Naive thymus-derived CD8-positive, alpha-beta T cell (primary cell): ENCODE measurements around the gene BACH2. TPM values are rescaled to one million over a fixed set of nuclear protein-coding genes. Genes with fewer than 3 reads are reported as not detected.
A peak's percentile ranks its signal among the peaks of the same experiment; 100 is the strongest.
"Not testable (repeated sequence)": the region's sequence is repeated elsewhere in the genome, so short reads cannot be mapped to it uniquely, and the experiment has no call there.

Experiments used
- ATAC-seq, 2 donors: fragments of 150-1000 bp; cut with Tn5 transposase in 1 of 2; sonication (Bioruptor Pico), chemical (Tn5 transposase) in 1 of 2; 1 replicate in 1 of 2; 2 replicates in 1 of 2; pipeline ENCODE4 v1.10.0; 2021; ENCODE audit warnings: mild to moderate bottlenecking in 2 of 2, moderate library complexity in 2 of 2
- POLR2A ChIA-PET: fragments of 350-600 bp; sonication (Branson Sonifier 250); formaldehyde crosslinking; loops from one replicate; lab custom pipeline; 2021; ENCODE audit warnings: antibody characterized with exemption; lab: Charles Lee
- DNase-seq, 10 donors: peaks; one replicate each; pipeline versions ENCODE4 v3.0.0 to v3.0.0-alpha.2; 2020 to 2022
- H3K27ac Mint-ChIP-seq, 10 donors: one replicate each; pipeline ENCODE4 v1.8.0; 2020 to 2022; ENCODE audit warnings: mild to moderate bottlenecking in 10 of 10, mixed read lengths in 10 of 10, moderate library complexity in 4 of 10, inconsistent platforms in 1 of 10
- H3K27me3 Mint-ChIP-seq, 5 donors: one replicate each; pipeline ENCODE4 v1.8.0; 2021 to 2022; ENCODE audit warnings: mixed read lengths in 5 of 5
- H3K36me3 Mint-ChIP-seq, 3 donors: one replicate each; pipeline ENCODE4 v1.8.0; 2020 to 2022; ENCODE audit warnings: mixed read lengths in 3 of 3, mild to moderate bottlenecking in 2 of 3, inconsistent platforms in 1 of 3
- H3K4me1 Mint-ChIP-seq, 4 donors: one replicate each; pipeline ENCODE4 v1.8.0; 2021 to 2022; ENCODE audit warnings: mixed read lengths in 4 of 4
- H3K4me3 Mint-ChIP-seq, 10 donors: one replicate each; pipeline ENCODE4 v1.8.0; 2020 to 2022; ENCODE audit warnings: mild to moderate bottlenecking in 10 of 10, mixed read lengths in 10 of 10, moderate library complexity in 6 of 10, inconsistent platforms in 1 of 10
- H3K9me3 Mint-ChIP-seq, 9 donors: one replicate each; pipeline ENCODE4 v1.8.0; 2020 to 2022; ENCODE audit warnings: mixed read lengths in 9 of 9, mild to moderate bottlenecking in 3 of 9, inconsistent platforms in 1 of 9, moderate library complexity in 1 of 9
- polyA plus RNA-seq, 3 donors: library from polyadenylated mRNA; unstranded; fragments of 300-500 nt; fragmentation: Illumina TruSeq; gene quantifications; one replicate each; pipeline ENCODE4 v1.2.3, GENCODE V29; 2021
- total RNA-seq, 8 experiments: library from RNA in 2 of 8; stranded (reverse) in 2 of 8; gene quantifications; one replicate each; pipeline ENCODE4 v1.2.3 and lab custom pipeline; 2021 to 2026

BACH2 gene
- total and polyA plus RNA-seq, 5 experiments from 2014 or later, result 17.5 to 126 (median 29.3) TPM

DNA sequence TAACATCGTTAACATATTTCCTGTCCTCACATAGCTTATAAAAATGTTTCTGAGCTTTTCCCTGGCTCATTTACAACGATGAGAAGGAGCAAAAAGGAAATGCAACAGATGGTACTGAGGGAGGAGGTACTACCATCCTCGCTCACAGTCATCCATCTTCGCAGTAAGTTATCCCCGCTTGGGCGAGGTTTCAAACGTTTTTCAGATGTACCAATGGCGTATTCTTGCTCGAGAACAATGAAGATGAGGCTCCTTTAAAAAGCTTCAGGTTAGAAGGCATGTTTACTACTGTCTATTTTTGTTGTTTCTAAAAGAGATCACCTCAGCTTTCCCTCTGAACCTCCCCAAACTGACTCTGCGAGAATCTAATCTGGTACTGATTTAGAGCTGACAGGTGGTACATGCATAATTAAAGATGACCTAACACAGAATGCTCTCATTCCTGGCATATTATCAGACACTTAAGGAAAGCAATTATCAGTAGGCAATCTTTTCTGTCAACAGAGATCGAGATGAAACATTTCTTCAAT is 223.6 kb downstream of the BACH2 start:
- peaks cover 0 to 59% (median 7%) of the 10 kb centered on the region in 3 donors for H3K36me3 Mint-ChIP-seq

GRCh38 chr6:90072501-90072900 is 224.1 kb downstream of the BACH2 start:
- POLR2A ChIA-PET, result interaction anchor here (0.6 to 1.0 kb wide), 3 partner anchors 11 to 309 kb away, joined by 3 to 5 read pairs (median 5); no protein-coding TSS in a partner anchor
- peak; percentile 24 to 35 for ATAC-seq
- Mint-ChIP-seq H3K4me1 (peaks cover 55 to 98% (median 92%) of the 10 kb centered on the region in 4 donors), H3K27me3 (no peaks in the 10 kb centered on the region), H3K4me3 (peak overlapping the region; percentile 28 to 77 (median 66)), H3K36me3 (peaks cover 0 to 62% (median 7%) of the 10 kb centered on the region in 3 donors), H3K27ac (peak overlapping the region; percentile 74 to 90 (median 87)), H3K9me3 (no peaks in the 10 kb centered on the region)
- DNase-seq, result no peak

More for the DNA sequence above, 223.6 kb downstream of the BACH2 start:
- ATAC-seq (peak; percentile 53 to 74), DNase-seq (no peak)
- peaks cover 55 to 98% (median 93%) of the 10 kb centered on the region in 4 donors for H3K4me1 Mint-ChIP-seq
- POLR2A ChIA-PET, result interaction anchor here (0.6 to 1.0 kb wide), 3 partner anchors 10 to 310 kb away, joined by 3 to 5 read pairs (median 5); no protein-coding TSS in a partner anchor
- H3K27ac Mint-ChIP-seq, result peak overlapping the region; percentile 74 to 90 (median 87)
- H3K9me3 Mint-ChIP-seq, result no peaks in the 10 kb centered on the region
- H3K27me3 Mint-ChIP-seq, result no peaks in the 10 kb centered on the region
- H3K4me3 Mint-ChIP-seq, result peak overlapping the region; percentile 28 to 77 (median 66)

DNA sequence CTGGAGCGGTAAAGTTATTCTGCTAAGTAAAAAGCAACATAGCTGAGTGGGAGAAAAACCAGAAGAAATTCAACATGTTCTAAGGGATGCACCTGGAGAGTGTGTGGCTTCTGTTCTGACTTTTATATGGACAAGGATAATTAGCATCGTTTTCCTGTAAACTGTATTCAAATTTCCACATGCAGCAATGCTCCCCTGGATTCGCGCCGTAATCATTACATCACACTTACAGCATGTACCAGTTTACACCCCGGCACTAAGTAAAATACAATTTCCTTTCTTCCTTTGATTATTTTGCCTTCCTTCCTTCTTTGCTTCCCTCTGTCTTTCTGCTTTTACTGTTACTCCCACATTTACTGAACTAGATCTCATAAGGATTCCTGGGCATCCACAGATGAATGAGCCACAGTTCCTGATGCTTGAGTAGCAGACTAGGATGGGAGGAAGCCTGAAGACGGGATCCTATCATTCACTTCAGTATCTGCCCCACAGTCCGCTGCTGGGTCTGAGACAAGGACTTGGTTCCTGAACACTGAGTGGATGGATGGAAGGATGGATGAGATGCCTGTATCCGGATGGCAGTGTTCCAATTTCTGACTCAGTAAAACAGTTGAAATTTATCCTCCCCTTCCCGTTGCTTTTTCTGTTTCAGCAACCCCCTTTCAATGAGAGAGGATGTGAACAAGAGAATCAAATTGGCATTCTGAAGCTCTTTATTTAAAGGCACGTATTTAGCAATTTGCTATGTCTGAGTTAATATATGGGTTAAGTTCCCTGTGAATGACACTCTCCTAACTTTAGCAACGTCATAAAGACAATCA is 227.7 kb downstream of the BACH2 start:
- Mint-ChIP-seq H3K9me3 (no peaks in the 10 kb centered on the region), H3K27me3 (no peaks in the 10 kb centered on the region), H3K27ac (peak overlapping the region; percentile 40 to 82 (median 52)), H3K4me3 (peak overlapping the region in 6 of 10 donors; percentile 3 to 70 (median 32)), H3K4me1 (peaks cover 58 to 86% (median 83%) of the 10 kb centered on the region in 4 donors), H3K36me3 (peaks cover 6 to 65% (median 19%) of the 10 kb centered on the region in 3 donors)
- POLR2A ChIA-PET, result no interaction called here
- ATAC-seq (no peak), DNase-seq (no peak)

DNA sequence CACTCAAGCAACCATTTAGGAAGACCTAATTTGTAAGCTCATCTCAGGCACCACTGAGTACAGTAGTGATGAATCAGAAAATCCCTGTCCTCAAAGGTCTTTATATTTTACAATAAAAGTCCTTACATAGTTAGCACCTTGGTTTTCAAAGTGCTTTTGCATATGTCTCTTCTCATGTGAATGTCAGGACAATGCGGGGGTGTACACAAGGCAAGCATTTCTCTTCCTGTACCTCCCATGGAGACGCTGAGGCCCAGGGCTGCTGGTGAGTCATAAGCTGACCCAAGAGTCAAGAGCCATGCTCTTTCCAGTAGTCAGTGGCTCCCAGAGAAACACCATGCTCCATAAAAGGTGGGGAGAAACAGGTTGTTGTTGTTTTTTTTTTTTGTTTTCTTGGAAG is 228.4 kb downstream of the BACH2 start:
- H3K9me3 Mint-ChIP-seq, result no peaks in the 10 kb centered on the region
- H3K4me1 Mint-ChIP-seq, result peaks cover 54 to 82% (median 77%) of the 10 kb centered on the region in 4 donors
- peaks cover 6 to 63% (median 19%) of the 10 kb centered on the region in 3 donors for H3K36me3 Mint-ChIP-seq
- no peak for ATAC-seq
- H3K27ac Mint-ChIP-seq, result peak overlapping the region in 9 of 10 donors; percentile 4 to 75 (median 49)
- no peak for DNase-seq
- peak overlapping the region in 4 of 10 donors; percentile 6 to 26 (median 17) for H3K4me3 Mint-ChIP-seq
- POLR2A ChIA-PET, result no interaction called here
- H3K27me3 Mint-ChIP-seq, result no peaks in the 10 kb centered on the region

GRCh38 chr6:90066697-90067096 is 229.9 kb downstream of the BACH2 start:
- Mint-ChIP-seq H3K4me3 (peak overlapping the region in 5 of 10 donors; percentile 24 to 72 (median 42)), H3K4me1 (peaks cover 43 to 66% (median 61%) of the 10 kb centered on the region in 4 donors), H3K9me3 (no peaks in the 10 kb centered on the region), H3K27me3 (no peaks in the 10 kb centered on the region), H3K27ac (peak overlapping the region; percentile 13 to 92 (median 68)), H3K36me3 (peaks cover 6 to 60% (median 19%) of the 10 kb centered on the region in 3 donors)
- DNase-seq (no peak), ATAC-seq (no peak)
- POLR2A ChIA-PET, result no interaction called here

- peaks cover 37 to 53% (median 47%) of the 10 kb centered on the region in 4 donors for H3K4me1 Mint-ChIP-seq
- no peaks in the 10 kb centered on the region for H3K27me3 Mint-ChIP-seq
- peak overlapping the region in 5 of 10 donors; percentile 17 to 75 (median 23) for H3K27ac Mint-ChIP-seq
- H3K36me3 Mint-ChIP-seq, result peaks cover 6 to 49% (median 11%) of the 10 kb centered on the region in 3 donors
- DNase-seq (no peak), ATAC-seq (no peak)
- peak overlapping the region in 1 of 10 donors; percentile 39 for H3K4me3 Mint-ChIP-seq
- POLR2A ChIA-PET, result interaction anchor here (1.8 kb wide), 1 partner anchor 9 kb away, joined by 5 read pairs; no protein-coding TSS in a partner anchor
- H3K9me3 Mint-ChIP-seq, result peaks cover 0 to 2% (median 0%) of the 10 kb centered on the region in 9 donors
These were observed 231.5 kb downstream of the BACH2 start for GRCh38 chr6:90065173-90065572.

DNA sequence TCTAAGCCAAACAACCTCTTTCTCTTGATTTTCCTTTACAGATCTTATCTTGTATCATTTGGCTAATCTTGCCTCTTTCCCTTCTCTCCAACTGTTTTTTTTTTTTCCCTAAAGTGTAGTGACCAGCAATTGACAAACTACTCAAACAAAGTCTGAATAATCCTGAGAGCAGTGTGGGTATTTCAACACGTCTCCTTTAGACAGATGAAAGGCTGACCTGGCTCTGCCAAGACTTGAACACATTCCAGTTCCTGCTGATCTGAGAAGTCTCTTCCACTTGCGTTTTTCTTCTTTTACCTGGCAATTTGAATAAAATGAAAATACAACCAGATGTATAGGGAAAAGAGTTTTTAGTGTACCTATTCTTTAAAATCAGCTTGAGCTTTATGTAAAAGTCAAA is 234.0 kb downstream of the BACH2 start:
- peaks cover 28 to 39% (median 36%) of the 10 kb centered on the region in 4 donors for H3K4me1 Mint-ChIP-seq
- POLR2A ChIA-PET, result no interaction called here
- no peak overlapping the region for H3K27ac Mint-ChIP-seq
- no peak overlapping the region for H3K4me3 Mint-ChIP-seq
- peaks cover 0 to 5% (median 2%) of the 10 kb centered on the region in 9 donors for H3K9me3 Mint-ChIP-seq
- H3K36me3 Mint-ChIP-seq, result peaks cover 6 to 45% (median 20%) of the 10 kb centered on the region in 3 donors
- no peak for ATAC-seq
- H3K27me3 Mint-ChIP-seq, result no peaks in the 10 kb centered on the region
- no peak for DNase-seq

- Mint-ChIP-seq H3K9me3 (peaks cover 0 to 6% (median 2%) of the 10 kb centered on the region in 9 donors), H3K4me3 (no peak overlapping the region), H3K27ac (no peak overlapping the region), H3K27me3 (no peaks in the 10 kb centered on the region), H3K36me3 (peaks cover 6 to 45% (median 23%) of the 10 kb centered on the region in 3 donors), H3K4me1 (peaks cover 26 to 39% (median 35%) of the 10 kb centered on the region in 4 donors)
- no peak for DNase-seq
- POLR2A ChIA-PET, result no interaction called here
- ATAC-seq, result no peak
These were observed 234.6 kb downstream of the BACH2 start for GRCh38 chr6:90062051-90062450.

- Mint-ChIP-seq H3K9me3 (peaks cover 0 to 18% (median 6%) of the 10 kb centered on the region in 9 donors), H3K4me3 (peak overlapping the region in 1 of 10 donors; percentile 13), H3K27ac (peak overlapping the region in 6 of 10 donors; percentile 22 to 72 (median 44)), H3K36me3 (peaks cover 6 to 47% (median 34%) of the 10 kb centered on the region in 3 donors), H3K4me1 (peaks cover 17 to 34% (median 31%) of the 10 kb centered on the region in 4 donors)
- DNase-seq, POLR2A ChIA-PET, H3K27me3 Mint-ChIP-seq, ATAC-seq: not testable (repeated sequence)
These were observed 237.5 kb downstream of the BACH2 start for GRCh38 chr6:90059178-90059577.

DNA sequence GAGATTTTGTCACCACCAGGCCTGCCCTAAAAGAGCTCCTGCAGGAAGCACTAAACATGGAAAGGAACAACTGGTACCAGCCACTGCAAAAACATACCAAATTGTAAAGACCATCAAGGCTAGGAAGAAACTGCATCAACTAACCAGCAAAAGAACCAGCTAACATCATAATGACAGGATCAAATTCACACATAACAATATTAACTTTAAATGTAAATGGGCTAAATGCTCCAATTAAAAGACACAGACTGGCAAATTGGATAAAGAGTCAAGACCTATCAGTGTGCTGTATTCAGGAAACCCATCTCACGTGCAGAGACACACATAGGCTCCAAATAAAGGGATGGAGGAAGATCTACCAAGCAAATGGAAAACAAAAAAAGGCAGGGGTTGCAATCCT is 240.7 kb downstream of the BACH2 start:
- H3K27ac Mint-ChIP-seq, H3K4me3 Mint-ChIP-seq, H3K27me3 Mint-ChIP-seq, ATAC-seq, DNase-seq, POLR2A ChIA-PET: not testable (repeated sequence)
- peaks cover 0 to 23% (median 6%) of the 10 kb centered on the region in 9 donors for H3K9me3 Mint-ChIP-seq
- H3K36me3 Mint-ChIP-seq, result peaks cover 13 to 56% (median 41%) of the 10 kb centered on the region in 3 donors
- peaks cover 13 to 48% (median 46%) of the 10 kb centered on the region in 4 donors for H3K4me1 Mint-ChIP-seq

GRCh38 chr6:90054193-90054592 is 242.4 kb downstream of the BACH2 start:
- Mint-ChIP-seq H3K27ac (peak overlapping the region in 1 of 10 donors; percentile 51), H3K36me3 (peaks cover 13 to 55% (median 42%) of the 10 kb centered on the region in 3 donors), H3K9me3 (peaks cover 0 to 18% (median 6%) of the 10 kb centered on the region in 9 donors), H3K4me1 (peaks cover 14 to 59% (median 52%) of the 10 kb centered on the region in 4 donors)
- DNase-seq, H3K27me3 Mint-ChIP-seq, POLR2A ChIA-PET, ATAC-seq, H3K4me3 Mint-ChIP-seq: not testable (repeated sequence)

DNA sequence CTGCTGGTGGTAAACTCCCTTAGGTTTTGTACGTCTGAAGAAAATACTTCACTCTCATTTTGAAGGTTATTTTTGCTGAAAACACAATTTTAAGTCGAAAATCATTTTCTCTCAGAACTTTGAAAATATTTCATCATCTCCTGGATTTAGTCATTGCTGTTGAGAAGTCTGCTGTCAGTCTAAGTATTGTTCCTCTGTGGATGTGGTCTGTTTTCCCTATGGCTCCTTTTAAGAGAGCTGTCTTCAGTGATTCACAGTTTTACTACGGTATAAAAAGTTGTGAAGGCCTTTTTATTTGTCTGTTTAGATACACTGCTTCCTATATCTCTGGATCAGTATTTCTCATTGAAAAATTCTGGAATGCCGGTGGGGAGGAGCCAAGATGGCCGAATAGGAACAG is 243.0 kb downstream of the BACH2 start:
- Mint-ChIP-seq H3K4me3 (no peak overlapping the region), H3K27me3 (no peaks in the 10 kb centered on the region), H3K9me3 (peaks cover 0 to 18% (median 6%) of the 10 kb centered on the region in 9 donors), H3K27ac (peak overlapping the region in 3 of 10 donors; percentile 13 to 38 (median 29)), H3K36me3 (peaks cover 13 to 57% (median 44%) of the 10 kb centered on the region in 3 donors), H3K4me1 (peaks cover 18 to 63% (median 57%) of the 10 kb centered on the region in 4 donors)
- POLR2A ChIA-PET, result no interaction called here
- no peak for DNase-seq
- no peak for ATAC-seq
